Measurements from ENCODE around the gene ITPR2. TPM values are rescaled to one million over a fixed set of nuclear protein-coding genes. Genes with fewer than 3 reads are reported as not detected.

The ITPR2 gene
- total RNA-seq, 3 donors from 2014 or later = 18.2 to 26.7 (median 21.0) TPM

DNA sequence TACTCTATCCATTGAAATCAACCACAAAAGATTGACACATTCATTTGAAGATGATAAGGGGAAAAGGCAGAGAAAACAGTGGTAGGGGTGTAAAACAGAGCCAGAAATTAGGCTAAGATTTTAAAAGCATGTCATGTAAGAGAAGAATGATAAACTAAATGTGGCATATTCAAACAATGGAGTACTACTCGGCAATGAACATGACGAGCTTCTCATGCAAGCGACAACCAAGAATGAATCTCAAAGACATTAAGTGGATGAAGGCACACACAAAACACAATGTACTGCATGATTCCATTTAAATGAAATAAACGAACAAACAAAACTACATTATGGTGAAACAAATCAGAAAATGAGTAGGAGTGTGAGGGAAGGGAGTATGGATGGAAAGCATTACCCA lies 134.8 kb downstream of the ITPR2 start:
- H3K4me1 Mint-ChIP-seq (ENCODE audit: low read depth) = no peaks in the 10 kb centered on the region
- no peak for ATAC-seq

DNA sequence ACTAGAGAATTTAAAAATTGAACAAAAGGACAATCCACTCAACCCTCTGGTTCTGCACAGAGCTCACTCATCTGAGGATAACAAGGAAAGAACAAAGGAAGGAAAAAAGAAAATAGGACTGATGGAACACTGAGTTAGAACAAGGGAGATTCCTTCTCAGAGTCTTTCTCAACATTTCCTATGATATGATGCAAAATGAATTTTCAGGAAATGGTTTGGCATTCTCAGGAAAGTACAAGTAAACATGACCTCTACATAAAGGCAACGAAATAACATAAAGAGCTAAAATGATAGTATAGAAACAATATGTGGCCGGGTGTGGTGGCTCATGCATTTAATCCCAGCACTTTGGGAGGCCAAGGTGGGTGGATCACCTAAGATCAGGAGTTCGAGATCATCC lies 135.8 kb downstream of the ITPR2 start:
- DNase-seq = no peak
- peaks cover 3% of the 10 kb centered on the region for H3K9me3 Mint-ChIP-seq
- H3K4me1 Mint-ChIP-seq (ENCODE audit: low read depth) = no peaks in the 10 kb centered on the region
- H3K36me3 Mint-ChIP-seq (ENCODE audit: insufficient read depth) = peaks cover 47% of the 10 kb centered on the region
- no peaks in the 10 kb centered on the region for H3K27me3 Mint-ChIP-seq (ENCODE audit: low read depth)
- H3K4me3 Mint-ChIP-seq = no peak overlapping the region
- no peak for ATAC-seq

More for the DNA sequence above, 134.8 kb downstream of the ITPR2 start:
- DNase-seq = no peak
- Mint-ChIP-seq H3K36me3 (ENCODE audit: insufficient read depth) (peaks cover 42% of the 10 kb centered on the region), H3K27me3 (ENCODE audit: low read depth) (no peaks in the 10 kb centered on the region), H3K4me3 (no peak overlapping the region), H3K9me3 (peaks cover 3% of the 10 kb centered on the region)

DNA sequence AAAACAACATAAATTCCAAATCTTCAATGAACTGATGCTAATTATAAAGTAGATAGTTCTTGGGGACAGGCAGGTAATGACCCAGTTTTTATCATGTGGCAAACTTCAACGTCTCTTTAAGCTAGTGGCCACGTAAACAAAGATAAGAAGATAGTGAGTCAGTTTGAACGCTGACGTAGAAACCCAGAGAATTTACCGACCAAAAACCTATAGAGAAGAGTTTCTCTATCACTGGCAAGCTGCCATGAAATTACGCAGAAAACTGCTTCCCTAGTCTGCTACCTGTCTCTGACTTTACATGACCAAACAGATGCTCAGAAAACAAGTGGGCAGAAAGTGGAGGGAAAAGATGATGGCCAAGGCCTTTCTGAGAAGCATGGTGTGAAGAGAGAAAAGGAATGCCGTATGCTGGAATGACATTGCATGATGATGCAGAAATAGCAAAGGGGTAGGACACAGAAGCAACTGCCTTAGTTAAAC lies 136.3 kb downstream of the ITPR2 start:
- Mint-ChIP-seq H3K4me1 (ENCODE audit: low read depth) (no peaks in the 10 kb centered on the region), H3K4me3 (no peak overlapping the region), H3K9me3 (peaks cover 3% of the 10 kb centered on the region), H3K27me3 (ENCODE audit: low read depth) (no peaks in the 10 kb centered on the region), H3K36me3 (ENCODE audit: insufficient read depth) (peaks cover 47% of the 10 kb centered on the region)
- no peak for ATAC-seq
- no peak for DNase-seq

DNA sequence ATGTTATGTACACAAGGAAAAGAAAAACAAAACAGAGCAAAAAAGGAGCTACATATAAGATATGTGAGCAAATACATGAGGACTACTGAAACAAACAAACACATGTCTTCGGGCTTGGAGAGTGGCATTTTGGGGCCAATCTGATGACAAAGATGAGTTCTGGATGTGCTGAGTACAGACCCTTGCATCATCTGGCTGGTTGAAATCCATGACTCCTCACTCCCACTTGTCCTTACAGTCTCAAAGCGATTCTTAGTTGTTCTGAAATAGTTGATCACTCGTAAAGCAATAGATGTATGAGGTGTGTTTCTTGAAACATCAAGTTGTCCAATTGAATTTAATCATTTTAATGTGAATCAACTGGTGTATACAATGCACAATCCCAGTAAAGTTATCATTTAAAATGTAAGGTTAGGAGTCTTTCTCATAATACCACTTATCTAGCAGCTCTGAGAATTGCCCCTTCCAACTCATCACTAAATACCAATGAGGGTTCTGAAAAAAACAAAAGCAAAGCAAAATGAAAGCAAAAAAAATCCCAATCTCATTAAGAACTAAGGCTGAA lies 136.9 kb downstream of the ITPR2 start:
- no peak for ATAC-seq
- Mint-ChIP-seq H3K4me3 (no peak overlapping the region), H3K9me3 (peaks cover 3% of the 10 kb centered on the region), H3K36me3 (ENCODE audit: insufficient read depth) (peaks cover 47% of the 10 kb centered on the region), H3K4me1 (ENCODE audit: low read depth) (no peaks in the 10 kb centered on the region), H3K27me3 (ENCODE audit: low read depth) (no peaks in the 10 kb centered on the region)
- DNase-seq = no peak

DNA sequence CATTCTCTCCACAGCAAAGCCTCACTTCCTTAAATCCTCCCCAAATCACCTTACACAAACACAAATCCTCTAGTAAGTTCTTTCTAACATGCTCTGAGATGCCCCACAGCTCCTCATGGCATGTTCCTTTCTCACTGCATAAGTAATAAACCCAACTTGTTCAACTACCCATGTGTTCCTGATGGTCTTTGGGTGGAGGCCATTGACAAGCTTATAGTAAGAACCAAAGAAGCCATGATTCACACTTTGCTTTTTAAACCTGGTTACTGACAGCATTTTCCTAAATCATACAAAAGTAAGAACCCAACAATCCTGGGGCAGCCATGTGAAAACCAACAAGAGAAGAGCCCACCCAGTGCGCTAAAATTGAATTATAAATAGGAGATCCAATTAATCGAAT lies 138.6 kb downstream of the ITPR2 start:
- H3K4me3 Mint-ChIP-seq = no peak overlapping the region
- ATAC-seq (no peak), DNase-seq (no peak)
- peaks cover 48% of the 10 kb centered on the region for H3K36me3 Mint-ChIP-seq (ENCODE audit: insufficient read depth)
- H3K4me1 Mint-ChIP-seq (ENCODE audit: low read depth) = no peaks in the 10 kb centered on the region
- no peaks in the 10 kb centered on the region for H3K27me3 Mint-ChIP-seq (ENCODE audit: low read depth)
- H3K9me3 Mint-ChIP-seq = peaks cover 3% of the 10 kb centered on the region

DNA sequence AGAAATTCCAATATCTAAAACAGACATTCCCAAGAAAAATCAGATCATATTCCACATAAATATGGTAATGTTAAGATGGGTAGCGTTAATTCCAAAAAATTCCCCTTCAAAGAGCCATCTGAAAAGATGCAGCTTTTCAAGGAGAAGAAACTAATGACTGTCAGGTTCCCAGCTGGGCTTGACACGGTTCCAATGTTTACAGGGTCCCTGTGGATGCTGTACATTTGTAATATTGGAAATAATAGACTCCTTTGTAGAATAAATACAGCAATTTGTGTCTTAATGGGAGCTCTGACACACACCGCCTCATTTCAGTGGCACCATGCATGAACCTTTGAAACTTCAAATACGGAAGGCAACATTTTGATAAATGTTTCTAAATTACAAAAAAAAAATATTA lies 140.6 kb downstream of the ITPR2 start:
- Mint-ChIP-seq H3K4me3 (no peak overlapping the region), H3K4me1 (ENCODE audit: low read depth) (no peaks in the 10 kb centered on the region), H3K9me3 (no peaks in the 10 kb centered on the region), H3K27me3 (ENCODE audit: low read depth) (no peaks in the 10 kb centered on the region), H3K36me3 (ENCODE audit: insufficient read depth) (peaks cover 38% of the 10 kb centered on the region)
- ATAC-seq = no peak
- no peak for DNase-seq

DNA sequence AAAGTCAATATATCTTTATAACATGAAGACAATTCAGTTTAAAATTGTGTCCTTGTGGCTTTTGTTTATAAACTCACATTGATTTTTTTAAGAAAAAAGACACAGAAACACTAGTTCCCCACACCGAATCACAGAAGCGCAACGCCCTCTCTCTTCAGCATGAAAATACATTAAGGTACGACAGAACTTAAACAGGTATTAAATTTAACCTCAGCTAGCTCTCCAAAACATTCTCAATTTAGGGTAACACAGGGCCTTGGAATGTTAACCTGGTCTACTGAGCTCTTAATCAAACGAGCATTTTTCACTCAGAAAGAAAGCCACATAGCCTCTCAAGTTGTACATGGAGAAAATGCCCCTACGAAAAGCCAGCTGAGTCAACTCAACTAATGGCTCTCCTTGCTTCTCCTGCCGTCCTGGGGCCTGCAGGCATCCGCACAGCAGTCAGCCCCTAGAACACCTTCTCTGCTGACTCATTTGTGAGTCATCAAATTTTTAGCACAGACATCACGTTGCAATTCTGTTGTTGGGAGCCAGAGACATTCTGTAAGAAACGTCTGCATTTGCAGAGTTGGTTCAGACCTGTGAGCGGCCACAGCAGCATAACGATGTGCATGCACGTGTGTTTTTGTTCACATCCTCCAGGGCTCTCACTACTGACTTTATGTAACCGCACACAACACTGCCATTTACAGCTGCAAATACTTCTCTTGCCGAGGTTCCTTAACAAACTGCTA lies 141.6 kb downstream of the ITPR2 start:
- Mint-ChIP-seq H3K9me3 (no peaks in the 10 kb centered on the region), H3K4me3 (no peak overlapping the region), H3K27me3 (ENCODE audit: low read depth) (no peaks in the 10 kb centered on the region), H3K4me1 (ENCODE audit: low read depth) (no peaks in the 10 kb centered on the region), H3K36me3 (ENCODE audit: insufficient read depth) (peaks cover 38% of the 10 kb centered on the region)
- DNase-seq (no peak), ATAC-seq (no peak)

DNA sequence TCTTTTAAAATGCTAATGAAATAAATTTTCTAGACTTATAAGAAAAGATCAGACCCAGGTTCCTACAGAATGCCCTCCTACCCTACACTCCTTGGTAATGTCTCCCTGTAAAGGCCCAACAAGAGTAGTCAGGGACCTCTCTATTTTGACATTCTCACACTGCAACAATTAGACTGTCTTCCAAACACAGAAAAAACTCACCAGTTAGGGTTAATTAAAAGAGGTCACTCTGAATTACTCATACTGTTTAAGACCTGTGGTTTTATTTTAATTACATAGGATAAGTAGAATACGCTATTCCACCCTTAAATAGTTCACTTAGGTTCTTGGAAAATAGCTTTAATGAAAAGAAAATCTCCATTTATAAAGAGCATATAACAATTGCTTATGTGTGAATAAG lies 142.4 kb downstream of the ITPR2 start:
- no peaks in the 10 kb centered on the region for H3K27me3 Mint-ChIP-seq (ENCODE audit: low read depth)
- ATAC-seq = no peak
- H3K36me3 Mint-ChIP-seq (ENCODE audit: insufficient read depth) = peaks cover 36% of the 10 kb centered on the region
- no peak overlapping the region for H3K4me3 Mint-ChIP-seq
- no peaks in the 10 kb centered on the region for H3K9me3 Mint-ChIP-seq
- no peak for DNase-seq
- no peaks in the 10 kb centered on the region for H3K4me1 Mint-ChIP-seq (ENCODE audit: low read depth)

DNA sequence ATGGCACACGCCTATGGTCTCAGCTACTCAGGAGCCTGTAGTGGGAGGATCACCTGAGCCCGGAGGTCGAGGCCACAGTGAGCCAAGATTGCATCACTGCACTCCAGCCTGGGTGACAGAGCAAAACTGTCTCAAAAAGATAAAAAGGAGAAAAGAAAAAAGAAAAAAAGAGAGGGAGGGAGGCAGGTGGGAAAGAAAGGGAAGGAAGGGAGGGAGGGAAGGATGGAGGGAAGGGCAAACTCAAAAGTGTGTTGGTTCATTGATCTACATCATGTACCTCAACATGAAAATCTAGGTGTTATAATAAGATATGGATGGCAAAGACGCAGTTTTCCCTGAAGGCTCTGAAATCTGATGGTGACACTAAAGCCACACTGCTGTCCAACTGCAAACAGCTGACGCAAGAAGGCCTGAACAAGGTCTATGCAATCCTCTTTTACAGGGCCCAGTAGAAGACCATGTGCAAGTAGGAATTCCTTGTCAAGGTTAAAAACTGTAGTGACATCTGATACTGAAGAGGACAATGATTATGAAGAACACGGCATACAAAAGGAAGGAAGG lies 143.6 kb downstream of the ITPR2 start:
- H3K27me3 Mint-ChIP-seq (ENCODE audit: low read depth) = no peaks in the 10 kb centered on the region
- H3K9me3 Mint-ChIP-seq = no peaks in the 10 kb centered on the region
- H3K4me1 Mint-ChIP-seq (ENCODE audit: low read depth) = no peaks in the 10 kb centered on the region
- DNase-seq (no peak), ATAC-seq (no peak)
- H3K4me3 Mint-ChIP-seq = no peak overlapping the region
- peaks cover 30% of the 10 kb centered on the region for H3K36me3 Mint-ChIP-seq (ENCODE audit: insufficient read depth)

DNA sequence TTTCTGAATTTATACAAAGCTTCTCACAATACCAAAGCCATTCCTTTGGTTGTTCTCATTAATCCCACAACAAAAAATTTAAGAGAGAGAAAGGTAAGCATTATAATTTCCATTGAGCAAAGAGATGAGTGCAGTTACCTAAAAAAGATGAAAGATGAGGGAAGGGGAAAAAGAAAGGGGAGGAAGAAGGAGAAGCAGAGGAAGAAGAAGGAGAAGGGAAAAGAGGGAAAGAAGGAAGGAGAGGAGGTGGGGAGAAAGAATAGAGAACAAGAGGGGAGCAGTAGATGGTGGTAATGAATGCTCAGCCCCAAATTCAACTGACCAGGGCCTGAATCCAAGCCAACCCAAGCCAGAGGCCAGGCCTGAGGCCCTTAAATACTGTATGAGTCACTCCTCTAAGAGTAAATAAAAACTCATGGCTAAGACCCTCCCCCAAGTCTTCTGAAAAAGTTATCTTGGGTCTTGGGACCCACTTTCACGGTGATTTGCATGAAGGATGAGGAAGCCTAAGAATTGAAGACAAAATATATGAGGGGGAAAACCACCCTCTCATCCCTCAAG lies 144.6 kb downstream of the ITPR2 start:
- Mint-ChIP-seq H3K4me3 (no peak overlapping the region), H3K27me3 (ENCODE audit: low read depth) (no peaks in the 10 kb centered on the region), H3K4me1 (ENCODE audit: low read depth) (no peaks in the 10 kb centered on the region), H3K9me3 (peaks cover 4% of the 10 kb centered on the region), H3K36me3 (ENCODE audit: insufficient read depth) (peaks cover 35% of the 10 kb centered on the region)
- ATAC-seq (no peak), DNase-seq (no peak)

DNA sequence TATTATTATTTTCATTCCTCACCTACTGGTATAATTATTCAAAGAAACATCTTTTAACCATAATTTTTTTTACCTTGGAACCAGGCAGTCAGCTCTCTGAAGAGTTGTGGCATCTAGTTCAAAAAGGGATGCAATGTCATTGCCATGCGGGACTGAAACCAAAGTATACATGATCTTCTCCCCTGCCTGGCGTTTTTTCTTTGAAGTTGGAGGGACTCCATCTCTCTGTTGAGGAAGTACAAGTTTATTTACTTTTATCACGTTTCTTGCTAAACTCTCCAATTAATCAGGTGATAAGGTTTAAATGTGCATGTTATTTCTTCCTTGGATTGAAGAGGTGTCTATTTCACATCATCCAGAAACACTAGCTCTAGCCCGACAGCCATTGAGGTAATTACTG lies 146.6 kb downstream of the ITPR2 start:
- H3K4me1 Mint-ChIP-seq (ENCODE audit: low read depth) = no peaks in the 10 kb centered on the region
- H3K9me3 Mint-ChIP-seq = peaks cover 4% of the 10 kb centered on the region
- no peak overlapping the region for H3K4me3 Mint-ChIP-seq
- ATAC-seq (no peak), DNase-seq (no peak)
- H3K36me3 Mint-ChIP-seq (ENCODE audit: insufficient read depth) = peaks cover 39% of the 10 kb centered on the region
- no peaks in the 10 kb centered on the region for H3K27me3 Mint-ChIP-seq (ENCODE audit: low read depth)

DNA sequence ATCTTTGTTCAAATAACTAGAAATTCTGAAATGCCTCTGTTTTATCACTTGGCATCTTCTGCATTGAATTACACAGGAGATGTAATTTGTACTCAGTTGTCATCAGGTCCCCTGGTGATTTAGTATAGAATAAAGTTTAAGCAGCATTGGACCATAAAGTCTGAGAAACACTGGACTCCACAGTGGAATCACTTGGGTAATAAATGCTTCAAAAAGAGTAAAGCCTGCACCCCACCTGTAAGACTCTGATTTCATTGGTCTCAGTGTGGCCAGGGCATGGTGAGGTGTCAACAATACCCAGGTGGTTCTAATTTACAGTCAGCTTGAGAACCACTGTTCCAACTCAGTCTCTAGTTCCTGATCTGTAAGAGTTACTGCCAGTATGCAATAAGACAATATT lies 148.9 kb downstream of the ITPR2 start:
- H3K4me1 Mint-ChIP-seq (ENCODE audit: low read depth) = no peaks in the 10 kb centered on the region
- no peak overlapping the region for H3K4me3 Mint-ChIP-seq
- H3K36me3 Mint-ChIP-seq (ENCODE audit: insufficient read depth) = peaks cover 35% of the 10 kb centered on the region
- DNase-seq (no peak), ATAC-seq (no peak)
- peaks cover 4% of the 10 kb centered on the region for H3K9me3 Mint-ChIP-seq
- no peaks in the 10 kb centered on the region for H3K27me3 Mint-ChIP-seq (ENCODE audit: low read depth)

DNA sequence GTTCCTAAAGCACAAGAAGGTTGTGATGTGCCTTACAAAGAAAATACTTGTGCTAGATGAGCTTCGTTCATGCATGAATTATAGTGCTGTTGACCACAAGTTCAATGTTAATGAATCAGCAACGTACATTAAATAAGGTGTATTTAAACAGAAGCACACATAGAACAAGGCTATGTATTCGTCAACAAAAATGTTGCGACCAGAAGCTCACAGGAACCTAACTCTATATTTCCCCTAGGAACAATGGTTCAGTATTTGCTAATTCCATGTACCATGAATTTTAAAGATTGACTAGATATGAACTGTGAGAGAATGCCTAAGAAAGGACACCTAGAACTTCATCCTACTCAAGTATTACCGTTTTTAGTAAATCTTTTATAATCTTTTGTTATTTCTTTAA lies 149.6 kb downstream of the ITPR2 start:
- H3K4me1 Mint-ChIP-seq (ENCODE audit: low read depth) = no peaks in the 10 kb centered on the region
- H3K9me3 Mint-ChIP-seq = peaks cover 4% of the 10 kb centered on the region
- DNase-seq = no peak
- no peaks in the 10 kb centered on the region for H3K27me3 Mint-ChIP-seq (ENCODE audit: low read depth)
- ATAC-seq = no peak
- H3K4me3 Mint-ChIP-seq = no peak overlapping the region
- H3K36me3 Mint-ChIP-seq (ENCODE audit: insufficient read depth) = peaks cover 37% of the 10 kb centered on the region

DNA sequence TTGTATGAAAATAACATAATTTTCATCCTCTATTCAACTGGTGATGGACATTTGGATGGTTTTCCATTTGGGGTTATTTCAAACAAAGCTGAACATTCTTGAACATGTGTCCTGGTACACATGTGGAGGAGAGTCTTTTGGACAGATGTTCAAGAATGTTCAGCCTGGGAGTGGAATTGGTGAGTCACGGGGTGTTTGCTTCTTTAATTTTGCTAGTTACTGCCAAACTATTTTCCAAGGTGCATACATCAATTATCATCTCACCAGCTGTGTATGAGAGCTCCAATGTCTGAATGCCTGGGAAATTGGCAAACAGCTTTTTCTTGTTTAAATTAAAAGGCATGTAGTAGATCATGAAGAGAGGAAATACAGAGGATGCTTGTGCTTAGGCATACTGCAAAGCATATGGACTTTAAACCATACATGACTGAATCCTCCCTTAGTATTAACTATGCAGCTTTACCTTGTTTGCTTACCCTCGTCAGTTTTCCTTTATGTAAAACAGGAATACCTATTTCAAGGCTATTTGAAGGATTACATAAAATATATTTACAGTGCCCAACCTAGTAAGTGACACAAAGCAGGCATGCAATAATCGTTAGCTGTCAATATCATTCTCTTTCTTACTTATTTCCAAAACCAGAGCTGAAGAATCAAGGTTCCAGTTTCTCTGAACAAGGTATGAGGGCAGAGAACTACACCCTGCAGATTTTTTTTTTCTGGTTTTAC lies 152.1 kb downstream of the ITPR2 start:
- DNase-seq (no peak), ATAC-seq (no peak)
- H3K36me3 Mint-ChIP-seq (ENCODE audit: insufficient read depth) = peaks cover 35% of the 10 kb centered on the region
- no peaks in the 10 kb centered on the region for H3K27me3 Mint-ChIP-seq (ENCODE audit: low read depth)
- H3K4me1 Mint-ChIP-seq (ENCODE audit: low read depth) = no peaks in the 10 kb centered on the region
- H3K4me3 Mint-ChIP-seq = no peak overlapping the region
- peaks cover 4% of the 10 kb centered on the region for H3K9me3 Mint-ChIP-seq

Measured in activated T-cell treated with anti-CD3 and anti-CD28 coated beads, Interleukin-2, amount 50 U/mL, for 4 hours (primary cell).